Epithelial cell of esophagus (primary cell): ENCODE data around the gene HNF4A.

Experiments
- DNase-seq: peaks from one replicate; pipeline ENCODE4 v3.0.0; 2010; ENCODE audit warnings: low read depth
- H3K4me3 ChIP-seq: 2 replicates; pipeline ENCODE4 v1.5.1; 2011; ENCODE audit warnings: mild to moderate bottlenecking, low read length, control low read depth
- TF ChIP-seq, protein P1 (sequence below): IDR thresholded peaks from 2 replicates; pipeline ENCODE4 v1.5.1; 2011; ENCODE audit warnings: low read depth, mild to moderate bottlenecking, low read length, control low read depth, inconsistent platforms; ENCODE audit not compliant: insufficient read depth; ENCODE audit errors: missing control alignments

Gene HNF4A

DNA sequence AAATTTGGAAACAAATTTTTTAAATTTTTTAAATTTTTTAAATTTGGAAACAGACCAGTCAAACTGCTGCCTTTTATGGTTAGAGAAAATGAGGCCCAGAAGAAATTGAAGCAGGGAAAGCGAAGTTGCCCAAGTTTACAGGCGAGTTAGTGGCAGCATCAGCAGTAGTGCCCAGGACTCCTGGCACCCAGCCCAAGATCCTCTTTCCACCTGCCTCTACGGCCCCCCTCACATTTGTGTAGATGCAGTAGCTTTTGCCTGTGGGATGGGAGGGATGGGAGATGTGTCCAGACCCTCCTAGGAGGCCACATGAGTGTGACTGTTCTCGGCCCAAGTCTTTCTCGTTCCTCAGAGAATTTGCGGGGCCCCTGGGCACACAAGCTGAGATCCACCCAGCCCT, 49.8 kb downstream of the HNF4A start:
- no peak for DNase-seq
- no peak overlapping the region for H3K4me3 ChIP-seq
- TF ChIP-seq, protein P1, sequence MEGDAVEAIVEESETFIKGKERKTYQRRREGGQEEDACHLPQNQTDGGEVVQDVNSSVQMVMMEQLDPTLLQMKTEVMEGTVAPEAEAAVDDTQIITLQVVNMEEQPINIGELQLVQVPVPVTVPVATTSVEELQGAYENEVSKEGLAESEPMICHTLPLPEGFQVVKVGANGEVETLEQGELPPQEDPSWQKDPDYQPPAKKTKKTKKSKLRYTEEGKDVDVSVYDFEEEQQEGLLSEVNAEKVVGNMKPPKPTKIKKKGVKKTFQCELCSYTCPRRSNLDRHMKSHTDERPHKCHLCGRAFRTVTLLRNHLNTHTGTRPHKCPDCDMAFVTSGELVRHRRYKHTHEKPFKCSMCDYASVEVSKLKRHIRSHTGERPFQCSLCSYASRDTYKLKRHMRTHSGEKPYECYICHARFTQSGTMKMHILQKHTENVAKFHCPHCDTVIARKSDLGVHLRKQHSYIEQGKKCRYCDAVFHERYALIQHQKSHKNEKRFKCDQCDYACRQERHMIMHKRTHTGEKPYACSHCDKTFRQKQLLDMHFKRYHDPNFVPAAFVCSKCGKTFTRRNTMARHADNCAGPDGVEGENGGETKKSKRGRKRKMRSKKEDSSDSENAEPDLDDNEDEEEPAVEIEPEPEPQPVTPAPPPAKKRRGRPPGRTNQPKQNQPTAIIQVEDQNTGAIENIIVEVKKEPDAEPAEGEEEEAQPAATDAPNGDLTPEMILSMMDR = no peak

- no peak overlapping the region for H3K4me3 ChIP-seq
- DNase-seq = no peak
- TF ChIP-seq, protein P1 = no peak
These were observed 50.5 kb downstream of the HNF4A start for GRCh38 chr20:44405785-44406571.

GRCh38 chr20:44406572-44407137, 51.2 kb downstream of the HNF4A start:
- H3K4me3 ChIP-seq = no peak overlapping the region
- no peak for DNase-seq
- TF ChIP-seq, protein P1 = no peak

- TF ChIP-seq, protein P1 = no peak
- DNase-seq = peak; percentile 94
- no peak overlapping the region for H3K4me3 ChIP-seq
These were observed 52.1 kb downstream of the HNF4A start for GRCh38 chr20:44407402-44408184.

DNA sequence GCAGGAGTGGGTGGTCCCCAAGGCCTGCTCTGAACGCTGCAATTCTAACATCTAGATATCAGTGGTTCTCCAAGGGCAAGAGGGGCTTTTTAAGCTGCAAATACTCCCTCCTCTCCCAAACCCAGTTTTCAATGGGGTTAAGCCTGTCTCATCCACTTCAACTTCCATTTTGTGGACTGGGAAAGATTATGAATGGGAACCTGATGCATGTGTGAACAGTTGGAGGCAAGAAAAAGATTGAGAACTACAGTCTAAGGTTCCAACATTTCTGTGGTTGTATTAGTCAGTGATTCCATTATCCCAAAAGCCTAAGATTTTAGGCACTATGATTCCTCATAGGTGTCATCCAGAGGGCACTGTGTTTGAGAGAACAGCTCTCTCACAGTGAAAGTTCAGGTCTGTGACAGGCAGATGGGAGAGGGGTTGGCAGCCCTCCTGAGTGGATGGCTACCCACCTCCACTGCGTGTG, 53.7 kb downstream of the HNF4A start:
- no peak overlapping the region for H3K4me3 ChIP-seq
- TF ChIP-seq, protein P1 = no peak
- no peak for DNase-seq

GRCh38 chr20:44410583-44411019, 55.1 kb downstream of the HNF4A start:
- DNase-seq = no peak
- no peak overlapping the region for H3K4me3 ChIP-seq
- TF ChIP-seq, protein P1 = no peak
